ENCODE results near the gene RIPK3. TPM values are rescaled to one million over a fixed set of nuclear protein-coding genes. Genes with fewer than 3 reads are reported as not detected.
"Not testable (repeated sequence)": the region's sequence is repeated elsewhere in the genome, so short reads cannot be mapped to it uniquely, and the experiment has no call there.

The RIPK3 gene
- total RNA-seq, 2 experiments from 2014 or later: 5.9 to 7.6 TPM

- intact Hi-C loops (cut with micrococcal nuclease): no loop called here
- H3K36me3 Mint-ChIP-seq (ENCODE audit: low read depth): no peaks in the 10 kb centered on the region
- H3K4me3 Mint-ChIP-seq: no peak overlapping the region
- peaks cover 4% of the 10 kb centered on the region for H3K4me1 Mint-ChIP-seq (ENCODE audit: low read depth)
- H3K27me3 Mint-ChIP-seq (ENCODE audit: low read depth): peaks cover 5% of the 10 kb centered on the region
- CTCF ChIA-PET: interaction anchor here (1.1 to 4.5 kb wide), 3 partner anchors 17 to 52 kb away, joined by 3 to 21 read pairs (median 4); no protein-coding TSS in a partner anchor
- no peak overlapping the region for H3K27ac Mint-ChIP-seq
- no peak for DNase-seq
- H3K9me3 Mint-ChIP-seq: no peaks in the 10 kb centered on the region
These were observed 39.5 kb upstream of the RIPK3 start for GRCh38 chr14:24378981-24379906.

- Mint-ChIP-seq H3K4me1 (ENCODE audit: low read depth) (peaks cover 4% of the 10 kb centered on the region), H3K36me3 (ENCODE audit: low read depth) (no peaks in the 10 kb centered on the region), H3K4me3 (no peak overlapping the region), H3K9me3 (no peaks in the 10 kb centered on the region), H3K27ac (no peak overlapping the region), H3K27me3 (ENCODE audit: low read depth) (peaks cover 3% of the 10 kb centered on the region)
- intact Hi-C loops (cut with micrococcal nuclease): no loop called here
- DNase-seq: no peak
- CTCF ChIA-PET: interaction anchor here (4.5 kb wide), 1 partner anchor 53 kb away, joined by 21 read pairs; no protein-coding TSS in a partner anchor
These were observed 38.5 kb upstream of the RIPK3 start for GRCh38 chr14:24378327-24378726.

- intact Hi-C loops (cut with micrococcal nuclease): no loop called here
- no peaks in the 10 kb centered on the region for H3K36me3 Mint-ChIP-seq (ENCODE audit: low read depth)
- DNase-seq: no peak
- H3K4me1 Mint-ChIP-seq (ENCODE audit: low read depth): peaks cover 4% of the 10 kb centered on the region
- CTCF ChIA-PET: interaction anchor here (1.1 to 4.5 kb wide), 2 partner anchors 54 to 59 kb away, joined by 3 to 21 read pairs; no protein-coding TSS in a partner anchor
- no peak overlapping the region for H3K4me3 Mint-ChIP-seq
- H3K27ac Mint-ChIP-seq: no peak overlapping the region
- no peaks in the 10 kb centered on the region for H3K9me3 Mint-ChIP-seq
- peaks cover 3% of the 10 kb centered on the region for H3K27me3 Mint-ChIP-seq (ENCODE audit: low read depth)
These were observed 37.9 kb upstream of the RIPK3 start for GRCh38 chr14:24377657-24378056.

GRCh38 chr14:24377126-24377525, 37.3 kb upstream of the RIPK3 start:
- no peak for DNase-seq
- H3K36me3 Mint-ChIP-seq (ENCODE audit: low read depth): no peaks in the 10 kb centered on the region
- H3K9me3 Mint-ChIP-seq: no peaks in the 10 kb centered on the region
- intact Hi-C loops (cut with micrococcal nuclease): no loop called here
- CTCF ChIA-PET: interaction anchor here (1.1 to 4.5 kb wide), 2 partner anchors 54 to 59 kb away, joined by 3 to 21 read pairs; no protein-coding TSS in a partner anchor
- no peak overlapping the region for H3K27ac Mint-ChIP-seq
- H3K4me3 Mint-ChIP-seq: no peak overlapping the region
- peaks cover 3% of the 10 kb centered on the region for H3K27me3 Mint-ChIP-seq (ENCODE audit: low read depth)
- peaks cover 4% of the 10 kb centered on the region for H3K4me1 Mint-ChIP-seq (ENCODE audit: low read depth)

- Mint-ChIP-seq H3K36me3 (ENCODE audit: low read depth) (no peaks in the 10 kb centered on the region), H3K27me3 (ENCODE audit: low read depth) (peaks cover 3% of the 10 kb centered on the region), H3K27ac (no peak overlapping the region), H3K4me3 (no peak overlapping the region), H3K4me1 (ENCODE audit: low read depth) (peaks cover 2% of the 10 kb centered on the region), H3K9me3 (no peaks in the 10 kb centered on the region)
- CTCF ChIA-PET: interaction anchor here (1.1 to 4.5 kb wide), 2 partner anchors 55 to 60 kb away, joined by 3 to 21 read pairs; no protein-coding TSS in a partner anchor
- DNase-seq: no peak
- intact Hi-C loops (cut with micrococcal nuclease): no loop called here
These were observed 36.8 kb upstream of the RIPK3 start for GRCh38 chr14:24376448-24377070.

- no peak overlapping the region for H3K27ac Mint-ChIP-seq
- CTCF ChIA-PET: interaction anchor here (0.7 to 2.3 kb wide), 4 partner anchors 39 to 59 kb away, joined by 3 to 9 read pairs (median 6); no protein-coding TSS in a partner anchor
- no peak for DNase-seq
- peaks cover 9% of the 10 kb centered on the region for H3K4me1 Mint-ChIP-seq (ENCODE audit: low read depth)
- intact Hi-C loops (cut with micrococcal nuclease): no loop called here
- H3K4me3 Mint-ChIP-seq: no peak overlapping the region
- H3K27me3 Mint-ChIP-seq (ENCODE audit: low read depth): peaks cover 11% of the 10 kb centered on the region
- H3K9me3 Mint-ChIP-seq: no peaks in the 10 kb centered on the region
- no peaks in the 10 kb centered on the region for H3K36me3 Mint-ChIP-seq (ENCODE audit: low read depth)
These were observed 33.1 kb upstream of the RIPK3 start for GRCh38 chr14:24372701-24373416.

- Mint-ChIP-seq H3K27me3 (ENCODE audit: low read depth) (peaks cover 22% of the 10 kb centered on the region), H3K4me1 (ENCODE audit: low read depth) (peaks cover 21% of the 10 kb centered on the region)
- H3K9me3 Mint-ChIP-seq; H3K27ac Mint-ChIP-seq; H3K4me3 Mint-ChIP-seq; DNase-seq; intact Hi-C loops (cut with micrococcal nuclease); H3K36me3 Mint-ChIP-seq (ENCODE audit: low read depth): not testable (repeated sequence)
- CTCF ChIA-PET: interaction anchor here (0.9 to 1.9 kb wide), 4 partner anchors 29 to 60 kb away, joined by 4 to 9 read pairs (median 6); no protein-coding TSS in a partner anchor
These were observed 31.8 kb upstream of the RIPK3 start for GRCh38 chr14:24371605-24372004.

- CTCF ChIA-PET: interaction anchor here (1.1 to 1.9 kb wide), 3 partner anchors 37 to 65 kb away, joined by 4 to 9 read pairs (median 8); no protein-coding TSS in a partner anchor
- Mint-ChIP-seq H3K9me3 (no peaks in the 10 kb centered on the region), H3K4me1 (ENCODE audit: low read depth) (peaks cover 25% of the 10 kb centered on the region), H3K4me3 (no peak overlapping the region), H3K27ac (no peak overlapping the region), H3K36me3 (ENCODE audit: low read depth) (no peaks in the 10 kb centered on the region), H3K27me3 (ENCODE audit: low read depth) (peaks cover 26% of the 10 kb centered on the region)
- intact Hi-C loops (cut with micrococcal nuclease): no loop called here
- DNase-seq: no peak
These were observed 31.0 kb upstream of the RIPK3 start for GRCh38 chr14:24370748-24371147.

- Mint-ChIP-seq H3K27me3 (ENCODE audit: low read depth) (peaks cover 29% of the 10 kb centered on the region), H3K9me3 (no peaks in the 10 kb centered on the region), H3K4me1 (ENCODE audit: low read depth) (peaks cover 29% of the 10 kb centered on the region), H3K36me3 (ENCODE audit: low read depth) (no peaks in the 10 kb centered on the region), H3K4me3 (no peak overlapping the region), H3K27ac (no peak overlapping the region)
- DNase-seq: no peak
- intact Hi-C loops (cut with micrococcal nuclease): loop anchor here (5.0 kb wide), 1 partner anchor 302 kb away; no protein-coding TSS in a partner anchor
- CTCF ChIA-PET: interaction anchor here (1.1 kb wide), 1 partner anchor 66 kb away, joined by 4 read pairs; no protein-coding TSS in a partner anchor
These were observed 30.3 kb upstream of the RIPK3 start for GRCh38 chr14:24369907-24370687.

GRCh38 chr14:24369463-24369862, 29.7 kb upstream of the RIPK3 start:
- Mint-ChIP-seq H3K27ac (no peak overlapping the region), H3K27me3 (ENCODE audit: low read depth) (peaks cover 32% of the 10 kb centered on the region), H3K9me3 (no peaks in the 10 kb centered on the region), H3K4me1 (ENCODE audit: low read depth) (peaks cover 29% of the 10 kb centered on the region), H3K4me3 (no peak overlapping the region), H3K36me3 (ENCODE audit: low read depth) (no peaks in the 10 kb centered on the region)
- CTCF ChIA-PET: interaction anchor here (1.1 kb wide), 1 partner anchor 67 kb away, joined by 4 read pairs; no protein-coding TSS in a partner anchor
- intact Hi-C loops (cut with micrococcal nuclease): loop anchor here (5.0 kb wide), 1 partner anchor 303 kb away; no protein-coding TSS in a partner anchor
- DNase-seq: no peak
